22Rv1 (cell line): ENCODE measurements around the gene LONP2.
"Not testable (repeated sequence)": the region's sequence is repeated elsewhere in the genome, so short reads cannot be mapped to it uniquely, and the experiment has no call there.

Experiments
- H3K27ac ChIP-seq: fragments of 450-650 bp; 2 replicates; pipeline ENCODE4 v1.5.1; 2017
- ZFX ChIP-seq: fragments of 450-650 bp; IDR thresholded peaks from 2 replicates; pipeline ENCODE4 v1.6.1; 2017; ENCODE audit warnings: antibody characterized with exemption, borderline replicate concordance
- TF ChIP-seq, protein P1 (sequence below): fragments of 450-650 bp; IDR thresholded peaks from 2 replicates; pipeline ENCODE4 v1.5.1; 2017; ENCODE audit warnings: mild to moderate bottlenecking

The LONP2 gene

DNA sequence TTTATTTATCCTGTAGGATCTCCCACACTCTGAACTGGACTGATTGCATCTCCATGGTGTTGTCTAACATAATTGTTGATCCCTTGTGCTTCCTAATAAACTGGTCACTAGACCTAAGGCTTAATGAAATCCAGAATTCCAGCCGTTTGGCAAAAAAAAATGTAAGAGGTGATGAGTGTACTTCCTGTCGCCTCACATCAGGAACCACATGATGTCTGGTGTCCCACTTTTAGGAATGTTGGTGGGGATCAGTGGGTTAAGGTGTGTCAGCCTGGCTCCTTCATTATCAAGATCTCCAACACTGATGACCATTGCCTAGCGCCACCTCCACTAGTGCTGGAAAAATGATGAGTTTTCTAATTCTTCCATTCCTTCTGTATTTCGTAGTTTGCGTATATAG is 18.6 kb upstream of the LONP2 start:
- TF ChIP-seq, protein P1, sequence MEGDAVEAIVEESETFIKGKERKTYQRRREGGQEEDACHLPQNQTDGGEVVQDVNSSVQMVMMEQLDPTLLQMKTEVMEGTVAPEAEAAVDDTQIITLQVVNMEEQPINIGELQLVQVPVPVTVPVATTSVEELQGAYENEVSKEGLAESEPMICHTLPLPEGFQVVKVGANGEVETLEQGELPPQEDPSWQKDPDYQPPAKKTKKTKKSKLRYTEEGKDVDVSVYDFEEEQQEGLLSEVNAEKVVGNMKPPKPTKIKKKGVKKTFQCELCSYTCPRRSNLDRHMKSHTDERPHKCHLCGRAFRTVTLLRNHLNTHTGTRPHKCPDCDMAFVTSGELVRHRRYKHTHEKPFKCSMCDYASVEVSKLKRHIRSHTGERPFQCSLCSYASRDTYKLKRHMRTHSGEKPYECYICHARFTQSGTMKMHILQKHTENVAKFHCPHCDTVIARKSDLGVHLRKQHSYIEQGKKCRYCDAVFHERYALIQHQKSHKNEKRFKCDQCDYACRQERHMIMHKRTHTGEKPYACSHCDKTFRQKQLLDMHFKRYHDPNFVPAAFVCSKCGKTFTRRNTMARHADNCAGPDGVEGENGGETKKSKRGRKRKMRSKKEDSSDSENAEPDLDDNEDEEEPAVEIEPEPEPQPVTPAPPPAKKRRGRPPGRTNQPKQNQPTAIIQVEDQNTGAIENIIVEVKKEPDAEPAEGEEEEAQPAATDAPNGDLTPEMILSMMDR = no peak
- no peak for TF ChIP-seq ZFX
- H3K27ac ChIP-seq = no peak overlapping the region

DNA sequence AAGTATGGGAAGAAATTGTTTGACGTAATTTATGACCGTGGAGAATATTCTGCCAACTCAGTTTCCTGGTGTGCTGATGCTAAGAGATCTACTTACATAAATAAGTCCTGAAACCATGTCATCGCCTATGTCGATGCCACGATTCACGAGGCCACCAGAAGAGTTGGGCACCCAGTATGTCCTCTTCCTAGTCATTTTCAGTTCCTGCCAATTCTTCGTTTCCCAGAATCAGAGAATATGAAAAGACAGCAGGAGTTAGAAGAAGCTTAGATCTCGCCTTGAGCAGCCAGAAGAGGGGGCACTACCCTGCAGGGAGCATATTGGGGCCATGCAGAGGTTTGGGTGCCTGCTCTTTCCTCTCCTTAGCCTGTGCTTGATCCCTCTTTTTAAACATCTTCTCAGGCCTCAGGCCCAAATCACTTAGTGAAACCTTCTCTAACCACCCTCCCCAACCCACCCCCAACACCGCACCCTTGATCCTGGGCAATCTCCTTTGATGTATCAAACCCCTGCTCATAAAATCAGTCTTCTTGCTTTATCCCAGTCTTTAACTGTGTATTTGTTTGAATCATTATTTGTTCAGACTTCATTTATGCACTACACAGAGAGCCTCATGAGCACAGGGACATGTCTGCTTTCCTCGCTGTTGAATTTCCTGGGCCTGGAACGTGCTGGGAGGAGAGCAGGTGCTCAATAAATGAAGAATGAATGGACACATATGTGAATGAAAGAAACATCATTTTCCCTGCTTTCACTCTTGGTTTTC is 12.2 kb upstream of the LONP2 start:
- H3K27ac ChIP-seq = no peak overlapping the region
- no peak for TF ChIP-seq ZFX
- TF ChIP-seq, protein P1 = peak; percentile 34

- TF ChIP-seq ZFX = no peak
- TF ChIP-seq, protein P1 = no peak
Observed at GRCh38 chr16:48232493-48233040, 11.5 kb upstream of the LONP2 start.

GRCh38 chr16:48234630-48235029 is 9.5 kb upstream of the LONP2 start:
- peak overlapping the region; percentile 42; the same call in 1 of the 2 replicates for H3K27ac ChIP-seq
- no peak for TF ChIP-seq ZFX
- TF ChIP-seq, protein P1 = no peak

More at GRCh38 chr16:48232493-48233040, 11.5 kb upstream of the LONP2 start:
- H3K27ac ChIP-seq = no peak overlapping the region

DNA sequence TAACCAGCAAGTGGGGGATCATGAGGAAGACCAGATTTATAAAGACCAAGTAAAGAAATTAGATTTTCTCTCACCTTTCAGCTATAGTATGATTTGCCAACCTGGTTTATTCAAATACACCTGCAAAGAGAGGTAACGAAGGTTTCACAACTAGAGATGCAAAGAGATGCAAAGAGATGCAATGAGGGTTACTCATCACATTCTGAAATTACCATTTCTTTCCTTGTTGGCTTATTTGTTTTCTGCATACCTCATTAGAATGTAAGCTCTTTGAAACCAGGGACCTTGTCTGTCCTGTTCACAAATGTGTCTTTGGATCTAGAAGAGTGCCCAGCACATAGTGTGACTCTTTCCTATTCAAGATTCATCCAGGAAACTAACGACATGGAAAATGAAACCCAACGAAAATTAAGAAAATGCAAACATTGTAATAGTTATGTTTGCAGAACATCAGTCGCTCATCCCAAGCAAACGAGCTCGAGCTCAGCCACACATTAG is 9.0 kb upstream of the LONP2 start:
- TF ChIP-seq, protein P1 = no peak
- TF ChIP-seq ZFX = no peak
- H3K27ac ChIP-seq = peak overlapping the region; percentile 42

GRCh38 chr16:48235556-48236136 is 8.5 kb upstream of the LONP2 start:
- peak overlapping the region; percentile 42 for H3K27ac ChIP-seq
- TF ChIP-seq ZFX = no peak
- TF ChIP-seq, protein P1 = no peak

DNA sequence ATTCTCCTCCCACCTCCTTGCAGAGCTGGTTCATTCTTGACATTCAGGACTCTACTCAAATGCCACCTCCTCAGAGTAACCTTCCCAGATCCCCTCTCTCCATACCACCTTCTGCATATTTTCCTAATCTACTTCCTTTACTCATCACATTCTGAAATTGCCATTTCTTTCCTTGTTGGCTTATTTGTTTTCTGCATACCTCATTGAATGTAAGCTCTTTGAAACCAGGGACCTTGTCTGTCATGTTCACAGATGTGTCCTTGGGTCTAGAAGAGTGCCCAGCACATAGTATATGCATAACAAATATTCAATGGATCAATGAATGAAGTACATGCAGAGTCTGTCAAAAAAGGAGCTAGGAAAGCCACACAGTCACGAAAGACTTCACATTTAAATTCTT is 7.8 kb upstream of the LONP2 start:
- H3K27ac ChIP-seq = peak overlapping the region; percentile 42
- no peak for TF ChIP-seq ZFX
- TF ChIP-seq, protein P1 = no peak

GRCh38 chr16:48240147-48240546 is 4.0 kb upstream of the LONP2 start:
- H3K27ac ChIP-seq = not testable (repeated sequence)
